K562 (cell line): ENCODE measurements around the gene KCNF1.

ENCODE experiments used
- CREB5 ChIP-seq: fragments of 250-450 bp; sonication (Bioruptor Pico); IDR thresholded peaks from 2 replicates; pipeline ENCODE4 v1.5.0; 2020; ENCODE audit warnings: mild to moderate bottlenecking
- CTCF ChIP-seq, 3 experiments: IDR thresholded peaks in 2 of 3; conservative IDR thresholded peaks in 1 of 3; 2 replicates each; pipeline ENCODE4 v1.5.1; 2011 to 2012; ENCODE audit warnings: low read length in 3 of 3, mild to moderate bottlenecking in 3 of 3, control low read depth in 2 of 3, improper control_type of control experiment in 1 of 3, inconsistent platforms in 1 of 3, low read depth in 1 of 3, mixed read lengths in 1 of 3, moderate library complexity in 1 of 3; ENCODE audit not compliant: insufficient read depth in 2 of 3
- HNRNPH1 ChIP-seq: fragments of 200-400 bp; formaldehyde crosslinking; optimal IDR thresholded peaks from 2 replicates; pipeline ENCODE3; 2017; ENCODE audit warnings: low read depth, mild to moderate bottlenecking, low read length, moderate library complexity
- NFYB ChIP-seq: IDR thresholded peaks from 2 replicates; pipeline ENCODE4 v1.6.1; 2011; ENCODE audit warnings: mild to moderate bottlenecking, moderate library complexity; ENCODE audit not compliant: insufficient read length; ENCODE audit errors: extremely low read depth
- NR2C1 ChIP-seq, 2 experiments: fragments of 450-650 bp; IDR thresholded peaks; 2 replicates each; pipeline ENCODE4 v1.6.1; 2017; ENCODE audit warnings: mild to moderate bottlenecking in 2 of 2, antibody characterized with exemption in 1 of 2, inconsistent platforms in 1 of 2, missing compliant biosample characterization in 1 of 2, missing genetic modification characterization in 1 of 2
- SNAPC5 ChIP-seq: fragments of 250-450 bp; sonication (Bioruptor Pico); IDR thresholded peaks from 2 replicates; pipeline ENCODE4 v1.8.0; 2021; ENCODE audit warnings: moderate library complexity, mild to moderate bottlenecking, inconsistent platforms
- SP1 ChIP-seq: sonication (generic); formaldehyde crosslinking; IDR thresholded peaks from 2 replicates; pipeline ENCODE4 v1.8.1; 2022; ENCODE audit warnings: mild to moderate bottlenecking, missing genetic modification reagents

DNA sequence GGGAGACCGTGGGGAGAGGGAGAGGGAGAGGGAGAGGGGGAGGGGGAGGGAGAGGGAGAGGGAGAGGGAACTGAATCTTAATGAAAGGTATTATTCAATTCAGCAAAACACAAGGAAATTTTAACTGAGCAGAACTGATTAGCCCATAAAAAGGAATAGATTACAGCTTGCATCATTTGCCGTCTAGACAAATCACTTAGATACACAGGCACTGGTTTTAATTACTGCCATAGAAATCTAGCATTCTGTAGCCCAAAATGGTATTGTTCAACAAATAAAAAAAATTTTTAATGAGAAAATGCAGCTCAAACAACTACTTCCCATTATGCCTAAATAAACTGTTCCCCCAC, 7.9 kb upstream of the KCNF1 start:
- TF ChIP-seq NR2C1 (IDR thresholded peaks at IDR 0.05): no peak
- no peak for TF ChIP-seq NR2C1 (tag; IDR thresholded peaks at IDR 0.05)
- TF ChIP-seq SP1 (CRISPR knock-in tag): no peak
- TF ChIP-seq SNAPC5 (CRISPR knock-in tag): no peak
- no peak for TF ChIP-seq HNRNPH1
- no peak for TF ChIP-seq CTCF (IDR thresholded peaks at IDR 0.05 in 2 of 3, conservative IDR thresholded peaks at IDR 0.05 in 1 of 3; ENCODE audit: insufficient read depth in 2 of 3, low read depth in 1 of 3, low read length in 3 of 3)
- no peak for TF ChIP-seq CREB5 (CRISPR knock-in tag)
- no peak for TF ChIP-seq NFYB
